ENCODE results near the gene ANP32A. TPM values are rescaled to one million over a fixed set of nuclear protein-coding genes. Genes with fewer than 3 reads are reported as not detected.

ANP32A gene
- total and polyA plus RNA-seq, 2 donors (not counting 1 experiment from before 2014, with no cell fraction given): 47.7 to 53.1 TPM

DNA sequence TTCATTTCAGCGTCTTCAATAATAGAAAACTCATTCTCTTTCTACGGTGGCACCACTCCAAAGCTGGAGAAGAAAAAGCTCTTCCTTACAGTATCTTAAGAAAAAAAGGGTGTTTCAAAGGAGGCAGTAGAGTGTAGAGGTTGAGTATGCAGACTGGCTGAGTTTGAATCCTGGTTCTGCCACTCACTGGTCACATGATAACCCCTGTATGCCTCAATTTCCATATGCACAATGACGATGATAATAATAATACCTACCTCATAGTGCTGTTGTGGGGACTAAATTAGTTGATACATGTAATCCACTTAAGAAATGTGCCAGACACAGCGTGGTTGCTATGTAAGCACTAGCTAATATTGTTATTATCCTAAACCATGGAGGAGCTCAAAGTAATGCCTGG, 4.5 kb downstream of the ANP32A start:
- H3K4me2 ChIP-seq (ENCODE audit: extremely low read depth, insufficient read depth, low read length): no peak overlapping the region
- no peak for DNase-seq (ENCODE audit: low read depth in 2 of 2)
- H4K20me1 ChIP-seq (ENCODE audit: control insufficient read depth, extremely low read depth, insufficient read depth, low read length): no peaks in the 10 kb centered on the region
- H3K36me3 ChIP-seq (ENCODE audit: control insufficient read depth, insufficient read depth, low read length): no peaks in the 10 kb centered on the region
- no peak overlapping the region for H2AFZ ChIP-seq (ENCODE audit: low read length)
- H3K27ac ChIP-seq (ENCODE audit: insufficient read depth, low read length): no peak overlapping the region
- H3K79me2 ChIP-seq (ENCODE audit: control insufficient read depth, insufficient read depth, low read length): peaks cover 81% of the 10 kb centered on the region
- H3K9ac ChIP-seq (ENCODE audit: insufficient read depth, low read length): no peak overlapping the region
- H3K27me3 ChIP-seq (ENCODE audit: control insufficient read depth, insufficient read depth, low read length): no peaks in the 10 kb centered on the region
- no peaks in the 10 kb centered on the region for H3K9me3 ChIP-seq (ENCODE audit: control insufficient read depth, insufficient read depth, low read depth, low read length)
- TF ChIP-seq EZH2 (IDR thresholded peaks at IDR 0.05; ENCODE audit: low read length, missing control alignments): no peak
- TF ChIP-seq, protein P1, sequence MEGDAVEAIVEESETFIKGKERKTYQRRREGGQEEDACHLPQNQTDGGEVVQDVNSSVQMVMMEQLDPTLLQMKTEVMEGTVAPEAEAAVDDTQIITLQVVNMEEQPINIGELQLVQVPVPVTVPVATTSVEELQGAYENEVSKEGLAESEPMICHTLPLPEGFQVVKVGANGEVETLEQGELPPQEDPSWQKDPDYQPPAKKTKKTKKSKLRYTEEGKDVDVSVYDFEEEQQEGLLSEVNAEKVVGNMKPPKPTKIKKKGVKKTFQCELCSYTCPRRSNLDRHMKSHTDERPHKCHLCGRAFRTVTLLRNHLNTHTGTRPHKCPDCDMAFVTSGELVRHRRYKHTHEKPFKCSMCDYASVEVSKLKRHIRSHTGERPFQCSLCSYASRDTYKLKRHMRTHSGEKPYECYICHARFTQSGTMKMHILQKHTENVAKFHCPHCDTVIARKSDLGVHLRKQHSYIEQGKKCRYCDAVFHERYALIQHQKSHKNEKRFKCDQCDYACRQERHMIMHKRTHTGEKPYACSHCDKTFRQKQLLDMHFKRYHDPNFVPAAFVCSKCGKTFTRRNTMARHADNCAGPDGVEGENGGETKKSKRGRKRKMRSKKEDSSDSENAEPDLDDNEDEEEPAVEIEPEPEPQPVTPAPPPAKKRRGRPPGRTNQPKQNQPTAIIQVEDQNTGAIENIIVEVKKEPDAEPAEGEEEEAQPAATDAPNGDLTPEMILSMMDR (conservative IDR thresholded peaks at IDR 0.05 in 1 of 2, IDR thresholded peaks at IDR 0.05 in 1 of 2; ENCODE audit: low read depth in 1 of 2, low read length in 2 of 2): no peak
- H3K4me1 ChIP-seq (ENCODE audit: control insufficient read depth, extremely low read depth, insufficient read depth, low read length): peaks cover 6% of the 10 kb centered on the region
- H3K4me3 ChIP-seq (replicated peaks in 1 of 4; ENCODE audit: control extremely low read depth in 1 of 4, insufficient read depth in 1 of 4, low read depth in 3 of 4, low read length in 4 of 4): peak overlapping the region in 2 of 4 experiments; percentile 81 to 93

- Histone ChIP-seq H2AFZ (ENCODE audit: low read length) (no peak overlapping the region), H4K20me1 (ENCODE audit: control insufficient read depth, extremely low read depth, insufficient read depth, low read length) (no peaks in the 10 kb centered on the region), H3K9ac (ENCODE audit: insufficient read depth, low read length) (no peak overlapping the region), H3K79me2 (ENCODE audit: control insufficient read depth, insufficient read depth, low read length) (peaks cover 85% of the 10 kb centered on the region), H3K27ac (ENCODE audit: insufficient read depth, low read length) (no peak overlapping the region), H3K27me3 (ENCODE audit: control insufficient read depth, insufficient read depth, low read length) (no peaks in the 10 kb centered on the region), H3K9me3 (ENCODE audit: control insufficient read depth, insufficient read depth, low read depth, low read length) (no peaks in the 10 kb centered on the region), H3K4me3 (replicated peaks in 1 of 4; ENCODE audit: control extremely low read depth in 1 of 4, insufficient read depth in 1 of 4, low read depth in 3 of 4, low read length in 4 of 4) (no peak overlapping the region), H3K36me3 (ENCODE audit: control insufficient read depth, insufficient read depth, low read length) (no peaks in the 10 kb centered on the region), H3K4me2 (ENCODE audit: extremely low read depth, insufficient read depth, low read length) (no peak overlapping the region), H3K4me1 (ENCODE audit: control insufficient read depth, extremely low read depth, insufficient read depth, low read length) (peaks cover 6% of the 10 kb centered on the region)
- no peak for TF ChIP-seq EZH2 (IDR thresholded peaks at IDR 0.05; ENCODE audit: low read length, missing control alignments)
- TF ChIP-seq, protein P1 (conservative IDR thresholded peaks at IDR 0.05 in 1 of 2, IDR thresholded peaks at IDR 0.05 in 1 of 2; ENCODE audit: low read depth in 1 of 2, low read length in 2 of 2): no peak
- peak in 1 of 2 donors; percentile 16 for DNase-seq (ENCODE audit: low read depth in 2 of 2)
Observed at GRCh38 chr15:68815598-68815997, 5.1 kb downstream of the ANP32A start.

DNA sequence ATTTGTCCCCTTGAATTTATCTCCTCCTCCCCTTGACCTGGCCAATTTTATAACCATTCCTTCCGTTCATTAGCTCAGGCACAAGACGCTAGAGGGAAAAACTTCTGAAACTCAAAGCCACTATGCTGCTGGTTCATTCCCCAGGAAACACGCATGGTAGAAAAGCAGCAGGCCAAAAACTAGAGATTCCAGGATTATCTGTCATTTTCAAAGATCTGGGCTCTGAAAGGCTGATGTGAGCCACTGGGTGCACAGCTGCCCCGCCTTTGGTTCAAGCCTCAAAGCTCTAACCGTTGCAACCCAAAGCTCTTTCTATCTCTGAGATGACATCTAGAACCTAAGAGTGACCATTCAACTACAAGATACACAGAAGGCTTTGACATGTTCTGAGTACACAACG, 6.1 kb downstream of the ANP32A start:
- H2AFZ ChIP-seq (ENCODE audit: low read length): no peak overlapping the region
- H3K9ac ChIP-seq (ENCODE audit: insufficient read depth, low read length): no peak overlapping the region
- H4K20me1 ChIP-seq (ENCODE audit: control insufficient read depth, extremely low read depth, insufficient read depth, low read length): no peaks in the 10 kb centered on the region
- H3K36me3 ChIP-seq (ENCODE audit: control insufficient read depth, insufficient read depth, low read length): no peaks in the 10 kb centered on the region
- H3K27ac ChIP-seq (ENCODE audit: insufficient read depth, low read length): no peak overlapping the region
- H3K9me3 ChIP-seq (ENCODE audit: control insufficient read depth, insufficient read depth, low read depth, low read length): no peaks in the 10 kb centered on the region
- H3K4me1 ChIP-seq (ENCODE audit: control insufficient read depth, extremely low read depth, insufficient read depth, low read length): peaks cover 6% of the 10 kb centered on the region
- no peak for DNase-seq (ENCODE audit: low read depth in 2 of 2)
- no peak overlapping the region for H3K4me3 ChIP-seq (replicated peaks in 1 of 4; ENCODE audit: control extremely low read depth in 1 of 4, insufficient read depth in 1 of 4, low read depth in 3 of 4, low read length in 4 of 4)
- no peak overlapping the region for H3K4me2 ChIP-seq (ENCODE audit: extremely low read depth, insufficient read depth, low read length)
- no peaks in the 10 kb centered on the region for H3K27me3 ChIP-seq (ENCODE audit: control insufficient read depth, insufficient read depth, low read length)
- peaks cover 86% of the 10 kb centered on the region for H3K79me2 ChIP-seq (ENCODE audit: control insufficient read depth, insufficient read depth, low read length)
- TF ChIP-seq, protein P1 (conservative IDR thresholded peaks at IDR 0.05 in 1 of 2, IDR thresholded peaks at IDR 0.05 in 1 of 2; ENCODE audit: low read depth in 1 of 2, low read length in 2 of 2): no peak
- TF ChIP-seq EZH2 (IDR thresholded peaks at IDR 0.05; ENCODE audit: low read length, missing control alignments): no peak
